ENCODE results near the gene GAGE2A. TPM values are rescaled to one million over a fixed set of nuclear protein-coding genes. Genes with fewer than 3 reads are reported as not detected.
A peak's percentile ranks its signal among the peaks of the same experiment; 100 is the strongest.
"Not testable (repeated sequence)": the region's sequence is repeated elsewhere in the genome, so short reads cannot be mapped to it uniquely, and the experiment has no call there.

Gene GAGE2A, protein sequence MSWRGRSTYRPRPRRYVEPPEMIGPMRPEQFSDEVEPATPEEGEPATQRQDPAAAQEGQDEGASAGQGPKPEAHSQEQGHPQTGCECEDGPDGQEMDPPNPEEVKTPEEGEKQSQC
- total RNA-seq, result not detected
- long read RNA-seq, result 0 reads

- DNase-seq (ENCODE audit: missing footprints); ATAC-seq; intact Hi-C loops (cut with DNase I): not testable (repeated sequence)
These were observed at the start of gene GAGE2A for GRCh38 chrX:49589196-49589595. GAGE2A (plus strand) TSS chrX:49589496; CDS start chrX:49590651, 1,155 bp downstream.

- ATAC-seq; intact Hi-C loops (cut with DNase I); DNase-seq (ENCODE audit: missing footprints): not testable (repeated sequence)
These were observed 47.9 kb upstream of the GAGE2A start, which contains the start of gene GAGE12D for GRCh38 chrX:49541433-49541832. GAGE12D (plus strand) TSS chrX:49541733; CDS start chrX:49542888, 1,155 bp downstream.

DNA sequence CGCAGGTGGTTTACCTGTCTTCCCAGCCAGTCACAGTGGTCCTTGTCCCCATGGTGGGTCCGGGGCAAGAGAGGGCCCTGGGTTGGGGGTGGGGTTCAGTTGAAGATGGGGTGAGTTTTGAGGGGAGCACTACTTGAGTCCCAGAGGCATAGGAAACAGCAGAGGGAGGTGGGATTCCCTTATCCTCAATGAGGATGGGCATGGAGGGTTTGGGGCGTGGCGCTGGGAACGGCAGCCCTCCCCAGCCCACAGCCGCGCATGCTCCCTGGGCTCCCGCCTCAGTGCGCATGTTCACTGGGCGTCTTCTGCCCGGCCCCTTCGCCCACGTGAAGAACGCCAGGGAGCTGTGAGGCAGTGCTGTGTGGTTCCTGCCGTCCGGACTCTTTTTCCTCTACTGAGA is 38.3 kb upstream of the GAGE2A start, which contains the start of gene GAGE12E:
GAGE12E (plus strand) TSS at position 301 of the 400 bp plus-strand sequence. CDS start 1,155 bp downstream, outside the sequence.
- ATAC-seq; DNase-seq (ENCODE audit: missing footprints); intact Hi-C loops (cut with DNase I): not testable (repeated sequence)

DNA sequence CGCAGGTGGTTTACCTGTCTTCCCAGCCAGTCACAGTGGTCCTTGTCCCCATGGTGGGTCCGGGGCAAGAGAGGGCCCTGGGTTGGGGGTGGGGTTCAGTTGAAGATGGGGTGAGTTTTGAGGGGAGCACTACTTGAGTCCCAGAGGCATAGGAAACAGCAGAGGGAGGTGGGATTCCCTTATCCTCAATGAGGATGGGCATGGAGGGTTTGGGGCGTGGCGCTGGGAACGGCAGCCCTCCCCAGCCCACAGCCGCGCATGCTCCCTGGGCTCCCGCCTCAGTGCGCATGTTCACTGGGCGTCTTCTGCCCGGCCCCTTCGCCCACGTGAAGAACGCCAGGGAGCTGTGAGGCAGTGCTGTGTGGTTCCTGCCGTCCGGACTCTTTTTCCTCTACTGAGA is 28.8 kb upstream of the GAGE2A start, which contains the start of gene GAGE12F:
GAGE12F (plus strand) TSS at position 301 of the 400 bp plus-strand sequence. CDS start 1,155 bp downstream, outside the sequence.
- DNase-seq (ENCODE audit: missing footprints); ATAC-seq; intact Hi-C loops (cut with DNase I): not testable (repeated sequence)

DNA sequence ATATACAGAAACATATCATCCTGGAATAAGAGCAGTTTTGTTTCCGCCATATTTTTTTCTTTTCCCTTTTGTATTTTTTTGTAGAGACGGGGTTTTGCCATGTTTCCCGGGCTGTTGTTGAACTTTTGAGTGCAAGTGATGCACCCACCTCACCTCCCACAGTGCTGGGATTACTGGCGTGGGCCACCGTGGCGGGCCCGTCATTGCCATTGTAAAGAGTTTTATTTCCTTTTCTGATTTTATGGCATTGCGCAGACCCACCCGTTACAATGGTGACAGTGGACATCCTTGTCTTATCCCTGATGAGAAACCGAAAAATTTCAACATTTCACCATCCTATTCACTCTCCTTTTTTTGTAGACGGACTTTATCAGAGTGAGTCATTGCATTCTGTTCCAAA is 20.6 kb upstream of the GAGE2A start:
- DNase-seq (ENCODE audit: missing footprints), result peak; percentile 54
- intact Hi-C loops (cut with DNase I); ATAC-seq: not testable (repeated sequence)

GRCh38 chrX:49569152-49569551 is 20.1 kb upstream of the GAGE2A start:
- ATAC-seq; DNase-seq (ENCODE audit: missing footprints); intact Hi-C loops (cut with DNase I): not testable (repeated sequence)

DNA sequence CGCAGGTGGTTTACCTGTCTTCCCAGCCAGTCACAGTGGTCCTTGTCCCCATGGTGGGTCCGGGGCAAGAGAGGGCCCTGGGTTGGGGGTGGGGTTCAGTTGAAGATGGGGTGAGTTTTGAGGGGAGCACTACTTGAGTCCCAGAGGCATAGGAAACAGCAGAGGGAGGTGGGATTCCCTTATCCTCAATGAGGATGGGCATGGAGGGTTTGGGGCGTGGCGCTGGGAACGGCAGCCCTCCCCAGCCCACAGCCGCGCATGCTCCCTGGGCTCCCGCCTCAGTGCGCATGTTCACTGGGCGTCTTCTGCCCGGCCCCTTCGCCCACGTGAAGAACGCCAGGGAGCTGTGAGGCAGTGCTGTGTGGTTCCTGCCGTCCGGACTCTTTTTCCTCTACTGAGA is 19.2 kb upstream of the GAGE2A start, which contains the start of gene GAGE12G:
GAGE12G (plus strand) TSS at position 301 of the 400 bp plus-strand sequence. CDS start 1,155 bp downstream, outside the sequence.
- ATAC-seq; DNase-seq (ENCODE audit: missing footprints); intact Hi-C loops (cut with DNase I): not testable (repeated sequence)

DNA sequence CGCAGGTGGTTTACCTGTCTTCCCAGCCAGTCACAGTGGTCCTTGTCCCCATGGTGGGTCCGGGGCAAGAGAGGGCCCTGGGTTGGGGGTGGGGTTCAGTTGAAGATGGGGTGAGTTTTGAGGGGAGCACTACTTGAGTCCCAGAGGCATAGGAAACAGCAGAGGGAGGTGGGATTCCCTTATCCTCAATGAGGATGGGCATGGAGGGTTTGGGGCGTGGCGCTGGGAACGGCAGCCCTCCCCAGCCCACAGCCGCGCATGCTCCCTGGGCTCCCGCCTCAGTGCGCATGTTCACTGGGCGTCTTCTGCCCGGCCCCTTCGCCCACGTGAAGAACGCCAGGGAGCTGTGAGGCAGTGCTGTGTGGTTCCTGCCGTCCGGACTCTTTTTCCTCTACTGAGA is 9.6 kb upstream of the GAGE2A start, which contains the start of gene GAGE12H:
GAGE12H (plus strand) TSS at position 301 of the 400 bp plus-strand sequence. CDS start 1,155 bp downstream, outside the sequence.
- ATAC-seq; DNase-seq (ENCODE audit: missing footprints); intact Hi-C loops (cut with DNase I): not testable (repeated sequence)

GRCh38 chrX:49589769-49590478 is 628 bp downstream of the GAGE2A start:
- intact Hi-C loops (cut with DNase I), result not testable (repeated sequence)
- peak; percentile 49 for DNase-seq (ENCODE audit: missing footprints)

DNA sequence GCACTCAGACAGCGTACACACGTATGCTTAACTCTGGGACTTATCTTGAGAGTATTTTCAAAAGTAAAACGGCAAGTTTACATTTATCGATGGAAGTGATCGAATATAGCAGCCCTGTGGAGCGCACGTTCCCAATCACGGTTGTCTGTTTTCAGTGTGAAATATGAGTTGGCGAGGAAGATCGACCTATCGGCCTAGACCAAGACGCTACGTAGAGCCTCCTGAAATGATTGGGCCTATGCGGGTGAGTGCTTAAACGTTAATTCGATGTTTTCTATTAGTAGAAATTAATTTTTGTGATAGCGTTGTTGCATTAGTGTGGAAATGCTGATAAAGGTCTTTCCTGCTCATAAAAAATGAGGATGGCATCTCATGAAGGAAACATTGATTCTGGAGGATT is 1.2 kb downstream of the GAGE2A start:
- peak; percentile 28 for DNase-seq (ENCODE audit: missing footprints)
- ATAC-seq; intact Hi-C loops (cut with DNase I): not testable (repeated sequence)

More at GRCh38 chrX:49589769-49590478, 628 bp downstream of the GAGE2A start:
- not testable (repeated sequence) for ATAC-seq

DNA sequence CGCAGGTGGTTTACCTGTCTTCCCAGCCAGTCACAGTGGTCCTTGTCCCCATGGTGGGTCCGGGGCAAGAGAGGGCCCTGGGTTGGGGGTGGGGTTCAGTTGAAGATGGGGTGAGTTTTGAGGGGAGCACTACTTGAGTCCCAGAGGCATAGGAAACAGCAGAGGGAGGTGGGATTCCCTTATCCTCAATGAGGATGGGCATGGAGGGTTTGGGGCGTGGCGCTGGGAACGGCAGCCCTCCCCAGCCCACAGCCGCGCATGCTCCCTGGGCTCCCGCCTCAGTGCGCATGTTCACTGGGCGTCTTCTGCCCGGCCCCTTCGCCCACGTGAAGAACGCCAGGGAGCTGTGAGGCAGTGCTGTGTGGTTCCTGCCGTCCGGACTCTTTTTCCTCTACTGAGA is 9.4 kb downstream of the GAGE2A start, which contains the start of gene GAGE1:
GAGE1 (plus strand) TSS at position 301 of the 400 bp plus-strand sequence. CDS start 1,155 bp downstream, outside the sequence.
- DNase-seq (ENCODE audit: missing footprints); intact Hi-C loops (cut with DNase I); ATAC-seq: not testable (repeated sequence)

- intact Hi-C loops (cut with DNase I), result no loop called here
- DNase-seq (ENCODE audit: missing footprints) (no peak), ATAC-seq (no peak)
These were observed 21.5 kb downstream of the GAGE2A start for GRCh38 chrX:49610718-49611310.

DNA sequence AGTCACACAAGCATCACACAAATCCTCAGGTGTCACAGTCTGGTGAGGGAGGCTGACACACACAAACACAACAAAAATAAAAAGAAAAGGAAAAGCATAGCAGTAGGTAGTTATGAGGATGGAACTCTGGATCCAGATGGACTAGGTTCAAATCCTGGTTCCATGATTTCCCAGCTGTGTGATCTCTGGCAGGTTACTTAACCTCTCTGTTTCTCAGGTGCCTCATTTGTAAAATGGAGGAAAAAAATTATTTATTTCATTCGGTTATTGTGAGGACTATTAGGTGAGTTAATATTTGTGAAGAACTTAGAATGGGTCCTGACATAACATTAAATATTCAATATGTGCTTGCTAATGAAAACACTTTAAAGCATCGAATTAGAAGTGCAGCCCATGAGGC is 29.3 kb downstream of the GAGE2A start:
- ATAC-seq (no peak), DNase-seq (ENCODE audit: missing footprints) (no peak)
- intact Hi-C loops (cut with DNase I), result no loop called here

GRCh38 chrX:49627086-49627777 is 37.9 kb downstream of the GAGE2A start:
- no peak for DNase-seq (ENCODE audit: missing footprints)
- ATAC-seq, result no peak
- intact Hi-C loops (cut with DNase I), result no loop called here

DNA sequence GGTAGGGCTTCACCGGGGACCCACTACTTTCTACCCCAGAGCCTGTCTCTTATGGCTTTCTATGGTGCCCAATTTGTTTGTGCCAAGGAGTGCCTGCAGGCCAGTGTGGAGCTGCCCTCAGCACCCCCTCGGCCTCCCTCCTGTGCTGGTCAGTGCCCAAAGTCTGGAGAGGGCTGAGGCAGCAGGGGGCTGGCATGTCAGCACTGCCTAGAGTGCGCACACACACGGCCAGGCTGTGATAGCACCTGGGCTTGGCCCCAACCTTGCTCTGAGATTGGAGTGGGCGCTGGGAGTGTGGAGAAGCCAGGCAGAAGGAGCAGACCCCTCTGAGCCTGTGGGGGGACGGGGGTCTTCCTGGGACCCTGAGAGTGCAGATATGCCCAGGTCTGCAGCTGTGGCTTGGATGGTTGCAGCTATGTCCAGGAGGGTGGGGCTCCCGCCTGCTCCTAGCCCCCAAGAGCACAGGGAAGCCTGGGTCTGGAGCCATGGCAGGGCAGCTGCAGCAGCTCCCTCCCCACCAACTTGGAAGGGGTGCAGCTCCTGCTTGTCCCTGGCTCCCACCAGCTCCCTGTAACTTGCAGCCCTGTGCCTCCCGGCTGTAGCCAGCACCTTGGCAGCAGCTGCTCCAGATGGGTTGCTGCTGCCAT is 55.8 kb downstream of the GAGE2A start:
- intact Hi-C loops (cut with DNase I), result no loop called here
- ATAC-seq, result no peak
- no peak for DNase-seq (ENCODE audit: missing footprints)
